ENCODE measurements around the gene PDE8B. TPM values are rescaled to one million over a fixed set of nuclear protein-coding genes. Genes with fewer than 3 reads are reported as not detected.

The PDE8B gene
- total RNA-seq, 1 donor from 2014 or later, result 2.6 TPM

DNA sequence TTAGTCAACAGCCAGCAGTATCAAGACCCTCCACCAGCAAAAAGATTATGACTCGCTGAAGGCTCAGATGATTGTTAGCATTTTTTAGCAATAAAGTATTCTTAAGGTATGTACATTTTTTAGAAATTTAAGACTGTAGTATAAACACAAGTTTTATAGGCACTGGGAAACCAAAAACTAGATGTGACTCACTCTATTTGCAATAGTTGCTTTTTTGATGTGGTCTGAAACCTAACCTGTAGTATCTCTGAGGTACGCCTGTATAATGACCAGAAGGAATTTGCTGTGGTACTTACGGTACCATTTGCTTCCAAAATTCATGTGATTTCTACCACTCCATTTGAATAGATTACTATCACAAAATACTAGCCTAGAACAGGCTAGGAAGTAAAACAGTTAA is 220.8 kb downstream of the PDE8B start:
- Mint-ChIP-seq H3K27me3 (no peaks in the 10 kb centered on the region), H3K36me3 (ENCODE audit: insufficient read depth) (peaks cover 11% of the 10 kb centered on the region), H3K4me1 (ENCODE audit: low read depth) (peaks cover 4% of the 10 kb centered on the region), H3K9me3 (ENCODE audit: low read depth) (no peaks in the 10 kb centered on the region), H3K4me3 (ENCODE audit: low read depth) (no peak overlapping the region), H3K27ac (no peak overlapping the region)
- TF ChIP-seq, protein P1, sequence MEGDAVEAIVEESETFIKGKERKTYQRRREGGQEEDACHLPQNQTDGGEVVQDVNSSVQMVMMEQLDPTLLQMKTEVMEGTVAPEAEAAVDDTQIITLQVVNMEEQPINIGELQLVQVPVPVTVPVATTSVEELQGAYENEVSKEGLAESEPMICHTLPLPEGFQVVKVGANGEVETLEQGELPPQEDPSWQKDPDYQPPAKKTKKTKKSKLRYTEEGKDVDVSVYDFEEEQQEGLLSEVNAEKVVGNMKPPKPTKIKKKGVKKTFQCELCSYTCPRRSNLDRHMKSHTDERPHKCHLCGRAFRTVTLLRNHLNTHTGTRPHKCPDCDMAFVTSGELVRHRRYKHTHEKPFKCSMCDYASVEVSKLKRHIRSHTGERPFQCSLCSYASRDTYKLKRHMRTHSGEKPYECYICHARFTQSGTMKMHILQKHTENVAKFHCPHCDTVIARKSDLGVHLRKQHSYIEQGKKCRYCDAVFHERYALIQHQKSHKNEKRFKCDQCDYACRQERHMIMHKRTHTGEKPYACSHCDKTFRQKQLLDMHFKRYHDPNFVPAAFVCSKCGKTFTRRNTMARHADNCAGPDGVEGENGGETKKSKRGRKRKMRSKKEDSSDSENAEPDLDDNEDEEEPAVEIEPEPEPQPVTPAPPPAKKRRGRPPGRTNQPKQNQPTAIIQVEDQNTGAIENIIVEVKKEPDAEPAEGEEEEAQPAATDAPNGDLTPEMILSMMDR (IDR thresholded peaks at IDR 0.05; ENCODE audit: unreplicated experiment), result no peak
- DNase-seq (ENCODE audit: low spot score, unreplicated experiment), result no peak

DNA sequence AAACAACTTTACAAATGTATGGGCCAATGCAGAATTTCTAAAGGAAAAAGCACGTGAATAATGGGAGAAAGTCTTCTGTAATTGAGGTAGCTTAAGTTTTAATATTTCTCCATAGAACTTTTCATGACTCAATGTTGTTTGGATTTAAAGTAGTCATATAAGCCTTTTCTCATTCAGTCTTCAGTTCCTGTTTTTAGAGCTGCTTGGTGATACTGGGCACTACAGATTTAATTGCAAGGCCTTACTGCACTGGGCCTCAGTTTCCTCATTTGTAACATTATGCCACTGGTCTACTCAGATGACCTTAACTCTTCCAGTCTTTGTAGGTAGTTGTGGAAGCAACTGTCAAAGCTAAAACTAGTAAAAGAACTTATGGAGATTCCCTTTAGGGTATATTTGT is 221.2 kb downstream of the PDE8B start:
- peaks cover 11% of the 10 kb centered on the region for H3K36me3 Mint-ChIP-seq (ENCODE audit: insufficient read depth)
- H3K4me1 Mint-ChIP-seq (ENCODE audit: low read depth), result peaks cover 1% of the 10 kb centered on the region
- no peak overlapping the region for H3K27ac Mint-ChIP-seq
- no peaks in the 10 kb centered on the region for H3K27me3 Mint-ChIP-seq
- no peak for DNase-seq (ENCODE audit: low spot score, unreplicated experiment)
- TF ChIP-seq, protein P1 (IDR thresholded peaks at IDR 0.05; ENCODE audit: unreplicated experiment), result no peak
- no peak overlapping the region for H3K4me3 Mint-ChIP-seq (ENCODE audit: low read depth)
- no peaks in the 10 kb centered on the region for H3K9me3 Mint-ChIP-seq (ENCODE audit: low read depth)

DNA sequence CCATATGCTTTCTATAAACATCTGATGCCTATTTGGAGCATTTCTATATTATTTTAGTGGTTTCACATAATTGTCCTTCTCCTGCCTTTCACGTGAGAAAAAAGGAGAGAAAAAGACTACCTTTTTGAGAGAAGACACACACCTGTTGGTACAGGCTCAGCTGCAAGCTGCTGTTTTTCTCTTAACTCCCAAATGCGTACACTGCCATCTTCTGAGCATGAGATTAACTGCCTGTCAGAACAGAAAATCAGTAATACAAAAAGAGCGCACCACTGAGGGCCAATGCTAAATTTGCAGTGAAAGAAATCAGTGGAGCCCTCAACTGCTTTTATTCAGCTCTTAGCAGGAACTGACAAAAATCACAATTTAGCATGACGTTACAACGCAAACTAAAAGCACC is 226.7 kb downstream of the PDE8B start:
- H3K27me3 Mint-ChIP-seq, result no peaks in the 10 kb centered on the region
- H3K9me3 Mint-ChIP-seq (ENCODE audit: low read depth), result no peaks in the 10 kb centered on the region
- TF ChIP-seq, protein P1 (IDR thresholded peaks at IDR 0.05; ENCODE audit: unreplicated experiment), result peak; percentile 47
- no peaks in the 10 kb centered on the region for H3K4me1 Mint-ChIP-seq (ENCODE audit: low read depth)
- no peak overlapping the region for H3K27ac Mint-ChIP-seq
- no peak overlapping the region for H3K4me3 Mint-ChIP-seq (ENCODE audit: low read depth)
- H3K36me3 Mint-ChIP-seq (ENCODE audit: insufficient read depth), result peaks cover 9% of the 10 kb centered on the region
- no peak for DNase-seq (ENCODE audit: low spot score, unreplicated experiment)

- Mint-ChIP-seq H3K9me3 (ENCODE audit: low read depth) (no peaks in the 10 kb centered on the region), H3K36me3 (ENCODE audit: insufficient read depth) (peaks cover 7% of the 10 kb centered on the region), H3K4me1 (ENCODE audit: low read depth) (no peaks in the 10 kb centered on the region), H3K4me3 (ENCODE audit: low read depth) (no peak overlapping the region), H3K27me3 (no peaks in the 10 kb centered on the region), H3K27ac (no peak overlapping the region)
- TF ChIP-seq, protein P1 (IDR thresholded peaks at IDR 0.05; ENCODE audit: unreplicated experiment), result no peak
- no peak for DNase-seq (ENCODE audit: low spot score, unreplicated experiment)
These were observed 227.6 kb downstream of the PDE8B start for GRCh38 chr5:77438071-77438470.

DNA sequence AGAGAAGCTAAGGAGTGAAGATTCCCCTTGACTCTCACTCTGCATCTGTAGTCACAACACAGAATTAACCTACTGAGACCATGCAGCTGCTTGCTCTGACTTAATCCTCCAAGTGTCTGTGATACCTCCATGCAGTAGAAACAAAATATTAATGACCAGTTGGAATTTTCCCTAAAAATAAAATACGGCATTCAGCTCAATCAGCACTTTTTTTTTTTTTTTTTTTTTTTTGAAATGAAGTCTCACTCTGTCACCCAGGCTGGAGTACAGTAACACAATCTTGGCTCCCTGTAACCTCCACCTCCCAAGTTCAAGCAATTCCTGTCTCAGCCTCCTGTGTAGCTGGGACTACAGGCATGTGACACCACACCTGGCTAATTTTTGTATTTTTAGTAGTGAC is 233.2 kb downstream of the PDE8B start:
- DNase-seq (ENCODE audit: low spot score, unreplicated experiment), result no peak
- TF ChIP-seq, protein P1 (IDR thresholded peaks at IDR 0.05; ENCODE audit: unreplicated experiment), result no peak
- Mint-ChIP-seq H3K27ac (no peak overlapping the region), H3K4me1 (ENCODE audit: low read depth) (no peaks in the 10 kb centered on the region), H3K36me3 (ENCODE audit: insufficient read depth) (peaks cover 33% of the 10 kb centered on the region), H3K9me3 (ENCODE audit: low read depth) (peaks cover 11% of the 10 kb centered on the region), H3K4me3 (ENCODE audit: low read depth) (no peak overlapping the region), H3K27me3 (no peaks in the 10 kb centered on the region)
